PFSK-1 (cell line): ENCODE measurements around the gene STK32B.

Source experiments
- FOXP2 ChIP-seq: optimal IDR thresholded peaks from 2 replicates; pipeline ENCODE3; 2011; ENCODE audit warnings: borderline replicate concordance, control low read depth, inconsistent platforms; ENCODE audit not compliant: insufficient read depth; ENCODE audit errors: extremely low read length, extremely low read depth
- POLR2AphosphoS5 ChIP-seq: IDR thresholded peaks from 2 replicates; pipeline ENCODE4 v1.6.1; 2012; ENCODE audit warnings: low read depth, mild to moderate bottlenecking, control low read depth, low read length, moderate library complexity
- SIN3A ChIP-seq: IDR thresholded peaks from 2 replicates; pipeline ENCODE4 v1.6.1; 2012; ENCODE audit warnings: mild to moderate bottlenecking, low read length, moderate library complexity, borderline replicate concordance; ENCODE audit not compliant: insufficient read depth
- TAF1 ChIP-seq: IDR thresholded peaks from 2 replicates; pipeline ENCODE4 v1.6.1; 2012; ENCODE audit warnings: low read length, control low read depth, borderline replicate concordance; ENCODE audit not compliant: insufficient read depth
- TF ChIP-seq, protein P1 (sequence below), 2 experiments: IDR thresholded peaks; 2 replicates each; pipeline versions ENCODE4 v1.6.1 to v1.8.0; 2011 to 2012; ENCODE audit warnings: low read depth in 2 of 2, low read length in 2 of 2, control low read depth in 1 of 2, inconsistent platforms in 1 of 2, mild to moderate bottlenecking in 1 of 2, moderate library complexity in 1 of 2; ENCODE audit not compliant: insufficient read depth in 1 of 2

Gene STK32B

DNA sequence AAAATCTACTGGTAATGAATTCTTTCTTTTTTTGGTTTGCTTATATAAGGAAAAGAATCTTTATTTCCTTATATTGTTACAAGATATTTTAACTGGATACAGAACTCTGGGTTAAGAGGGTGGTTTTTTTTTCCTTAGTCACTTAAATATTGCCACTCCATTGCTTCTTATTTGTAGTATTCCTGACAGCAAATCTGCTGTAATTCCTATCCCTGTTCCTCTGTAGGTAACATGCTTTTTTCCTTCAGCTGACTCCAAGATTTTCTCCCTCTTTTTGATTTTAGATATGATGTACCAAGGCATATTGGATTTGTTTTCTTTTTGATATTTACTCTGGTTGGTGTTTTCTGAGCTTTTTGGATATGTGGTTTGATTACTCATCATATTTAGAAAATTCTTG lies 378.5 kb downstream of the STK32B start:
- TF ChIP-seq SIN3A = no peak

DNA sequence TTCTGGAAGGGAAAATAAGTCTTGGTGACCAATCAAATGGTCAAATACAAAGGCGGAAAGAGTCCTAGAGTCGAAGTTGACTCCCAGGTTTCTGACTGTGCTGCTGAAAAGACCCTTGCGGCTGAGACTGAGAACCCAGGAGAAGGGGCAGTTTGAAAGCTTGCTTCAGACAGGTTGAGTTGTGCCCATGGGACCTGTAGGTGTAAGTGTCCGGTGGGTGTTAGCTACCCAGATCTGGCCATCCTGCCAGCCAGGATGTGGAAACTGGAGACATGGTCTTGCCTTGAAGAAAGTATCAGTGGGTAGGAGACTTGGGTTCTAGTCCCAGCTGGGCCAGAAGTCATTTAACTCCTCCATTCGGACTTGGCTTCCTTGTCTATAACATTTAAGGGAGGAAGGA lies 381.9 kb downstream of the STK32B start:
- TF ChIP-seq FOXP2 (no peak), TAF1 (no peak), POLR2AphosphoS5 (no peak), SIN3A (no peak)
- TF ChIP-seq, protein P1, sequence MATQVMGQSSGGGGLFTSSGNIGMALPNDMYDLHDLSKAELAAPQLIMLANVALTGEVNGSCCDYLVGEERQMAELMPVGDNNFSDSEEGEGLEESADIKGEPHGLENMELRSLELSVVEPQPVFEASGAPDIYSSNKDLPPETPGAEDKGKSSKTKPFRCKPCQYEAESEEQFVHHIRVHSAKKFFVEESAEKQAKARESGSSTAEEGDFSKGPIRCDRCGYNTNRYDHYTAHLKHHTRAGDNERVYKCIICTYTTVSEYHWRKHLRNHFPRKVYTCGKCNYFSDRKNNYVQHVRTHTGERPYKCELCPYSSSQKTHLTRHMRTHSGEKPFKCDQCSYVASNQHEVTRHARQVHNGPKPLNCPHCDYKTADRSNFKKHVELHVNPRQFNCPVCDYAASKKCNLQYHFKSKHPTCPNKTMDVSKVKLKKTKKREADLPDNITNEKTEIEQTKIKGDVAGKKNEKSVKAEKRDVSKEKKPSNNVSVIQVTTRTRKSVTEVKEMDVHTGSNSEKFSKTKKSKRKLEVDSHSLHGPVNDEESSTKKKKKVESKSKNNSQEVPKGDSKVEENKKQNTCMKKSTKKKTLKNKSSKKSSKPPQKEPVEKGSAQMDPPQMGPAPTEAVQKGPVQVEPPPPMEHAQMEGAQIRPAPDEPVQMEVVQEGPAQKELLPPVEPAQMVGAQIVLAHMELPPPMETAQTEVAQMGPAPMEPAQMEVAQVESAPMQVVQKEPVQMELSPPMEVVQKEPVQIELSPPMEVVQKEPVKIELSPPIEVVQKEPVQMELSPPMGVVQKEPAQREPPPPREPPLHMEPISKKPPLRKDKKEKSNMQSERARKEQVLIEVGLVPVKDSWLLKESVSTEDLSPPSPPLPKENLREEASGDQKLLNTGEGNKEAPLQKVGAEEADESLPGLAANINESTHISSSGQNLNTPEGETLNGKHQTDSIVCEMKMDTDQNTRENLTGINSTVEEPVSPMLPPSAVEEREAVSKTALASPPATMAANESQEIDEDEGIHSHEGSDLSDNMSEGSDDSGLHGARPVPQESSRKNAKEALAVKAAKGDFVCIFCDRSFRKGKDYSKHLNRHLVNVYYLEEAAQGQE (IDR thresholded peaks at IDR 0.05; ENCODE audit: insufficient read depth in 1 of 2, low read depth in 2 of 2, low read length in 2 of 2) = no peak

DNA sequence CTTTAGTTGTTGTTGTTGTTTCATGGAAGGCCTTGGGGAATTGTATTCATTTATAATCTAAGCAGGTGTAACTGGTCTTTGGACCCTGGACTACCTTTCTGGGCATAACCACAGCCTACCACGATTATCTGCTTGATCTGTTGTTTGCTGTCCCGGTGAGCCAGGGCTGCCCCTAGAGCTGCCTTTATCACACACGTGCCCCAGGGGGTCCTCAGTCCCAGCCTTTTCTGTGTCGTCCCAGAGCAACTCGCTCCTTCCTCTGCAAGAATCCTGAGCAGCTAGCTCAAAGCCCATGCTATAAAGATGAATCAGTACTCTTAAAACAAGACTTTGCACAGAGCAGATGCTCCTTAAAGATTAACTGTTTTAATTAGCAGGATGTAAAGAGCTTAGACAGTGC lies 383.9 kb downstream of the STK32B start:
- TF ChIP-seq SIN3A (no peak), POLR2AphosphoS5 (no peak)

DNA sequence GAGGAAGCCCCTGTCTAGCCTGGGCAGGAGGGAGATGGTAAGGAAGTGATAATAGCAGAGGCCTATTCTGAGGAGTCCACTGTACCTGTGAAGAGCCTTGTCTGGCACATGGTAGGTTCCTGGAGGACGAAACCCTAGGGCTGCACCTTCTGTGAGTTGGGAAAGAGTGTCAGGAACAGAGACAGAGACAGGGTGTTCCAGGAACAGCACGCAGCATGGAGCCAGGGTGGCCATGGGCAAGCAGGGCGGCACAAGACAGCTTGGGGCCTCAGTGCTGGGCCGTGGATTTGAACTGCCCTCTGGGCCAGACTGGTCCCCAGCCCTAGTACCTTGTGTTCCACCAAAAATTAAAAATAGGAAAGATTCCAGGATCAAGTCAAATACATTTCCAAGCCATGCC lies 384.5 kb downstream of the STK32B start:
- TF ChIP-seq TAF1 = no peak
- TF ChIP-seq POLR2AphosphoS5 = no peak
- no peak for TF ChIP-seq FOXP2
- no peak for TF ChIP-seq SIN3A
- TF ChIP-seq, protein P1 (IDR thresholded peaks at IDR 0.05; ENCODE audit: insufficient read depth in 1 of 2, low read depth in 2 of 2, low read length in 2 of 2) = no peak

DNA sequence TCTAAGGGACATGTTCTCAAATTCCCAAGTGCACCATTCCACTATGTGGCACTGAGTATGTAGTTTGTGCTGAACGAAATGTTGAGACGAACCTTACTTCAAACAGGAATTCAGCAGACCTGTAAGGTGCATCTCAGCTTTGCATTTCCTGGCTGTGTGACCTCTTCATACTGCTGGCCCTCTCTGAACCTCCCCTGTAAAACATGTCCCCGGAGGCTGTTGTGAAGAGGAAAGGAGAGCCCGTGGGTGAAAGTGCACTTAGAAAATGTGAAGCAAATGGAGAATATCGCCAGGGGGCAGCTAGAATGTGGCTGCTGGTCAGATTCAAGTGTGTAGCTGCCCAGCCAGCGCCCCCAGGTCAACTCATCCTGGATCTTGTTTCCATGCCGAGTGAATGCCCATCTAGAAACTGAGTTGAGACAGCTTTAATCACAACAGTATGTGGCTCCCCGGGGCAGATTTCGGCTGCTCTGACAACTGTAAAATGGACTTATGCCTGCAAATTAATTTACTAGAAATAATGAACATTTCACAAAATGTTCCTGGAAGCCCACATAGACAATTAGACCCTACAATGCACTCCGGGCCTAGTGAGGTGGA lies 393.7 kb downstream of the STK32B start:
- TF ChIP-seq FOXP2 = no peak
- TF ChIP-seq POLR2AphosphoS5 = no peak
- TF ChIP-seq SIN3A = no peak
- TF ChIP-seq, protein P1 (IDR thresholded peaks at IDR 0.05; ENCODE audit: insufficient read depth in 1 of 2, low read depth in 2 of 2, low read length in 2 of 2) = no peak
- TF ChIP-seq TAF1 = no peak

DNA sequence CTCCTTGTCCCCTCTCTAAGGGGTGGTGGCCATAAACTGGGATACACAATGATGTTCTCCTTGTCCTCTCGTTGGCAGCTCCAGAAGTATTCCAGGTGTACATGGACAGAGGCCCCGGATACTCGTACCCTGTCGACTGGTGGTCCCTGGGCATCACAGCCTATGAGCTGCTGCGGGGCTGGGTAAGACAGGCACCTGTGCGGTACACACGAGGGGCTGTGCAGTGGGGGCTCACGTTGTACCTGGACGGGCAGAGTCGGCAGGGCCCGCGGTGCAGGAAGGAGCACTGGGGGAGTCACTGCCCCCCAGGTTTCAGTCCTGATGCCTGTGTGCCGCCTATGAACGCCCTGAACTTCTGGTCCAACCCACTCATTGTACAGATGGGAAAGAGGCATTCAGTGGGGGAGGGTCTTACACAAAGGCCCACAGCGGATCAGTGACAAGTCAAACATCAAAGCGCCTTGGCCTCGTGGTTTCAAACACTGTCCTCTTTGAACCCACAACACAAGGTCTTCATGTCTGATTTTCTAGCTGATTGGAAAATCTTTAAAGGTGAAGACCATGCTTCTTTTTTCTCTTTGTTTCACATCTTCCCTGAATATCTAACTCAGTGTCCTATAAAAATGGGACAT lies 395.4 kb downstream of the STK32B start:
- TF ChIP-seq TAF1 = no peak
- TF ChIP-seq FOXP2 = no peak
- TF ChIP-seq, protein P1 (IDR thresholded peaks at IDR 0.05; ENCODE audit: insufficient read depth in 1 of 2, low read depth in 2 of 2, low read length in 2 of 2) = no peak
- TF ChIP-seq POLR2AphosphoS5 = no peak
- no peak for TF ChIP-seq SIN3A
